ENCODE results near the gene RPS28. TPM values are rescaled to one million over a fixed set of nuclear protein-coding genes. Genes with fewer than 3 reads are reported as not detected.
"Not testable (repeated sequence)": the region's sequence is repeated elsewhere in the genome, so short reads cannot be mapped to it uniquely, and the experiment has no call there.

The RPS28 gene
- total and polyA plus RNA-seq, 5 donors, result 621 to 1,230 (median 996) TPM

GRCh38 chr19:8343483-8343844, 22.2 kb downstream of the RPS28 start:
- Histone ChIP-seq H3K27ac (ENCODE audit: low read length) (no peak overlapping the region), H3K27me3 (ENCODE audit: control insufficient read depth, insufficient read depth) (no peaks in the 10 kb centered on the region), H3K4me1 (ENCODE audit: control insufficient read depth, insufficient read depth, low read length) (peaks cover 2% of the 10 kb centered on the region), H3K4me3 (ENCODE audit: low read length) (no peak overlapping the region), H3K9me3 (ENCODE audit: control insufficient read depth, low read length) (no peaks in the 10 kb centered on the region)
- intact Hi-C loops (cut with DNase I), result no loop called here
- ATAC-seq (no peak), DNase-seq (no peak)
- 41% methylated on average over 11 of the region's 11 CpGs for WGBS

GRCh38 chr19:8349629-8350372, 28.5 kb downstream of the RPS28 start:
- intact Hi-C loops (cut with DNase I), result loop anchor here in 3 of 4 donors (5.0 kb wide), 3 partner anchors 48 to 228 kb away; partner anchors contain the start of gene MYO1F (in 1 of the 3)
- not testable (repeated sequence) for H3K9me3 ChIP-seq (ENCODE audit: control insufficient read depth, low read length); H3K27ac ChIP-seq (ENCODE audit: low read length); H3K4me1 ChIP-seq (ENCODE audit: control insufficient read depth, insufficient read depth, low read length); DNase-seq; H3K27me3 ChIP-seq (ENCODE audit: control insufficient read depth, insufficient read depth); H3K4me3 ChIP-seq (ENCODE audit: low read length); ATAC-seq
- WGBS, result 57% methylated on average over 8 of the region's 8 CpGs

GRCh38 chr19:8352134-8352827, 31.0 kb downstream of the RPS28 start:
- peak in 2 of 3 donors; percentile 43 to 48 for DNase-seq
- no peak overlapping the region for H3K27ac ChIP-seq (ENCODE audit: low read length)
- 34% methylated on average over 10 of the region's 10 CpGs for WGBS
- ATAC-seq, result peak; percentile 7 to 28
- H3K9me3 ChIP-seq (ENCODE audit: control insufficient read depth, low read length), result no peaks in the 10 kb centered on the region
- H3K4me1 ChIP-seq (ENCODE audit: control insufficient read depth, insufficient read depth, low read length), result peaks cover 9% of the 10 kb centered on the region
- intact Hi-C loops (cut with DNase I), result loop anchor here in 3 of 4 donors (5.0 kb wide), 3 partner anchors 45 to 225 kb away; partner anchors contain the start of gene MYO1F (in 1 of the 3)
- no peak overlapping the region for H3K4me3 ChIP-seq (ENCODE audit: low read length)
- H3K27me3 ChIP-seq (ENCODE audit: control insufficient read depth, insufficient read depth), result no peaks in the 10 kb centered on the region

- not testable (repeated sequence) for H3K4me1 ChIP-seq (ENCODE audit: control insufficient read depth, insufficient read depth, low read length); H3K9me3 ChIP-seq (ENCODE audit: control insufficient read depth, low read length); H3K27me3 ChIP-seq (ENCODE audit: control insufficient read depth, insufficient read depth); DNase-seq; ATAC-seq; H3K27ac ChIP-seq (ENCODE audit: low read length); H3K4me3 ChIP-seq (ENCODE audit: low read length)
- WGBS, result 66% methylated on average over 5 of the region's 5 CpGs
- intact Hi-C loops (cut with DNase I), result loop anchor here in 3 of 4 donors (5.0 kb wide), 3 partner anchors 44 to 224 kb away; partner anchors contain the start of gene MYO1F (in 1 of the 3)
Measured at GRCh38 chr19:8352845-8353244, 31.5 kb downstream of the RPS28 start.

GRCh38 chr19:8355631-8356402, 34.5 kb downstream of the RPS28 start:
- WGBS, result 69% methylated on average over 6 of the region's 6 CpGs
- no peaks in the 10 kb centered on the region for H3K9me3 ChIP-seq (ENCODE audit: control insufficient read depth, low read length)
- peaks cover 7% of the 10 kb centered on the region for H3K4me1 ChIP-seq (ENCODE audit: control insufficient read depth, insufficient read depth, low read length)
- intact Hi-C loops (cut with DNase I), result loop anchor here in 2 of 4 donors (2.0 to 5.0 kb wide), 2 partner anchors 36 to 43 kb away; partner anchors contain the start of gene RAB11B (in 1 of the 2)
- H3K27ac ChIP-seq (ENCODE audit: low read length), result no peak overlapping the region
- peak in 1 of 3 donors; percentile 64 for DNase-seq
- H3K27me3 ChIP-seq (ENCODE audit: control insufficient read depth, insufficient read depth), result no peaks in the 10 kb centered on the region
- no peak overlapping the region for H3K4me3 ChIP-seq (ENCODE audit: low read length)
- ATAC-seq, result peak; percentile 48 to 89

- 75% methylated on average over 4 of the region's 4 CpGs for WGBS
- intact Hi-C loops (cut with DNase I), result loop anchor here in 1 of 4 donors (5.0 kb wide), 1 partner anchor 35 kb away; the partner anchor contains the start of gene RAB11B
- Histone ChIP-seq H3K4me3 (ENCODE audit: low read length) (no peak overlapping the region), H3K27ac (ENCODE audit: low read length) (no peak overlapping the region), H3K9me3 (ENCODE audit: control insufficient read depth, low read length) (no peaks in the 10 kb centered on the region), H3K27me3 (ENCODE audit: control insufficient read depth, insufficient read depth) (no peaks in the 10 kb centered on the region), H3K4me1 (ENCODE audit: control insufficient read depth, insufficient read depth, low read length) (peaks cover 7% of the 10 kb centered on the region)
- ATAC-seq (no peak), DNase-seq (no peak)
Measured at GRCh38 chr19:8357007-8357521, 35.8 kb downstream of the RPS28 start.

- ATAC-seq (no peak), DNase-seq (no peak)
- 88% methylated on average over 6 of the region's 6 CpGs for WGBS
- H3K27me3 ChIP-seq (ENCODE audit: control insufficient read depth, insufficient read depth), result no peaks in the 10 kb centered on the region
- peaks cover 12% of the 10 kb centered on the region for H3K4me1 ChIP-seq (ENCODE audit: control insufficient read depth, insufficient read depth, low read length)
- no peak overlapping the region for H3K27ac ChIP-seq (ENCODE audit: low read length)
- intact Hi-C loops (cut with DNase I), result loop anchor here in 1 of 4 donors (5.0 kb wide), 1 partner anchor 33 kb away; the partner anchor contains the start of gene RAB11B
- H3K4me3 ChIP-seq (ENCODE audit: low read length), result no peak overlapping the region
- no peaks in the 10 kb centered on the region for H3K9me3 ChIP-seq (ENCODE audit: control insufficient read depth, low read length)
Measured at GRCh38 chr19:8358948-8359347, 37.7 kb downstream of the RPS28 start.

- ATAC-seq (no peak), DNase-seq (no peak)
- Histone ChIP-seq H3K4me3 (ENCODE audit: low read length) (no peak overlapping the region), H3K27me3 (ENCODE audit: control insufficient read depth, insufficient read depth) (no peaks in the 10 kb centered on the region), H3K9me3 (ENCODE audit: control insufficient read depth, low read length) (no peaks in the 10 kb centered on the region), H3K4me1 (ENCODE audit: control insufficient read depth, insufficient read depth, low read length) (peaks cover 9% of the 10 kb centered on the region), H3K27ac (ENCODE audit: low read length) (no peak overlapping the region)
- WGBS, result 87% methylated on average over 8 of the region's 8 CpGs
- intact Hi-C loops (cut with DNase I), result loop anchor here in 1 of 4 donors (5.0 kb wide), 1 partner anchor 37 kb away; no protein-coding TSS in a partner anchor
Measured at GRCh38 chr19:8360196-8360595, 38.9 kb downstream of the RPS28 start.

- H3K4me1 ChIP-seq (ENCODE audit: control insufficient read depth, insufficient read depth, low read length), result peaks cover 12% of the 10 kb centered on the region
- 33% methylated on average over 12 of the region's 12 CpGs for WGBS
Measured at GRCh38 chr19:8361921-8362793, 40.9 kb downstream of the RPS28 start.

More at GRCh38 chr19:8361921-8362793, 40.9 kb downstream of the RPS28 start:
- Histone ChIP-seq H3K4me3 (ENCODE audit: low read length) (no peak overlapping the region), H3K27me3 (ENCODE audit: control insufficient read depth, insufficient read depth) (no peaks in the 10 kb centered on the region), H3K27ac (ENCODE audit: low read length) (peak overlapping the region; percentile 97), H3K9me3 (ENCODE audit: control insufficient read depth, low read length) (no peaks in the 10 kb centered on the region)
- DNase-seq (peak; percentile 97 to 98 (median 98)), ATAC-seq (peak; percentile 79 to 87)
- intact Hi-C loops (cut with DNase I), result loop anchor here in 1 of 4 donors (5.0 kb wide), 1 partner anchor 35 kb away; no protein-coding TSS in a partner anchor

All from right cardiac atrium (tissue), 5 donors.